ENCODE data around the gene MRM1. TPM values are rescaled to one million over a fixed set of nuclear protein-coding genes. Genes with fewer than 3 reads are reported as not detected.

The MRM1 gene
- total and polyA plus RNA-seq, 9 of the 15 experiments (the other 6 are each of a cell fraction or from before 2014, with no cell fraction given), result 0.61 to 28.4 (median 21.5) TPM

Other genes starting within 250 kb of the MRM1 start
- not detected in 2 replicates for gene TBC1D3H, start 213.1 kb upstream of the MRM1 start, total RNA-seq (2014; rRNA removed)
- gene TBC1D3H, start 213.1 kb upstream of the MRM1 start, total RNA-seq (2014; rRNA removed; fragmentation: Illumina TruSeq; extraction: Trizol), result not detected in 2 replicates
- gene TBC1D3H, start 213.1 kb upstream of the MRM1 start, total RNA-seq (2015; rRNA removed; fragmentation: Illumina TruSeq; extraction: Trizol), result not detected in 2 replicates
- gene TBC1D3H, start 213.1 kb upstream of the MRM1 start, total RNA-seq (2021), result not detected in 2 replicates
- not detected in 2 replicates for gene TBC1D3H, start 213.1 kb upstream of the MRM1 start, polyA plus RNA-seq (2011; rRNA removed)
- not detected in 2 replicates for gene TBC1D3H, start 213.1 kb upstream of the MRM1 start, polyA plus RNA-seq (2014; fragmentation: Illumina TruSeq; extraction: Trizol)
- not detected for gene TBC1D3H, start 213.1 kb upstream of the MRM1 start, polyA plus RNA-seq (2014; fragmentation: Nextera tagmentation; extraction: Ambion mirVana)
- gene TBC1D3H, start 213.1 kb upstream of the MRM1 start, polyA plus RNA-seq (2014; rRNA removed), result not detected in 2 replicates
- 45.0 and 52.6 TPM in 2 replicates for gene ZNHIT3, start 114.9 kb upstream of the MRM1 start, total RNA-seq (2014; rRNA removed)
- gene ZNHIT3, start 114.9 kb upstream of the MRM1 start, total RNA-seq (2014; rRNA removed; fragmentation: Illumina TruSeq; extraction: Trizol), result 90.9 and 92.3 TPM in 2 replicates
- gene ZNHIT3, start 114.9 kb upstream of the MRM1 start, total RNA-seq (2015; rRNA removed; fragmentation: Illumina TruSeq; extraction: Trizol), result 79.6 and 88.4 TPM in 2 replicates
- gene ZNHIT3, start 114.9 kb upstream of the MRM1 start, total RNA-seq (2021), result 52.0 and 60.6 TPM in 2 replicates
- gene ZNHIT3, start 114.9 kb upstream of the MRM1 start, polyA plus RNA-seq (2011; rRNA removed), result 103 and 146 TPM in 2 replicates
- 72.5 and 76.3 TPM in 2 replicates for gene ZNHIT3, start 114.9 kb upstream of the MRM1 start, polyA plus RNA-seq (2014; fragmentation: Illumina TruSeq; extraction: Trizol)
- gene ZNHIT3, start 114.9 kb upstream of the MRM1 start, polyA plus RNA-seq (2014; fragmentation: Nextera tagmentation; extraction: Ambion mirVana), result 100 to 1,000 TPM; 270 to 300 TPM
- 88.4 and 95.7 TPM in 2 replicates for gene ZNHIT3, start 114.9 kb upstream of the MRM1 start, polyA plus RNA-seq (2014; rRNA removed)
- 129 and 163 TPM in 2 replicates for gene MYO19, start 66.7 kb upstream of the MRM1 start, total RNA-seq (2014; rRNA removed)
- 106 and 112 TPM in 2 replicates for gene MYO19, start 66.7 kb upstream of the MRM1 start, total RNA-seq (2014; rRNA removed; fragmentation: Illumina TruSeq; extraction: Trizol)
- gene MYO19, start 66.7 kb upstream of the MRM1 start, total RNA-seq (2015; rRNA removed; fragmentation: Illumina TruSeq; extraction: Trizol), result 117 and 121 TPM in 2 replicates
- gene MYO19, start 66.7 kb upstream of the MRM1 start, total RNA-seq (2021), result 136 and 153 TPM in 2 replicates
- gene MYO19, start 66.7 kb upstream of the MRM1 start, polyA plus RNA-seq (2011; rRNA removed), result 115 and 135 TPM in 2 replicates
- 139 and 162 TPM in 2 replicates for gene MYO19, start 66.7 kb upstream of the MRM1 start, polyA plus RNA-seq (2014; fragmentation: Illumina TruSeq; extraction: Trizol)
- 10 to 100 TPM; 21.6 to 24.5 TPM for gene MYO19, start 66.7 kb upstream of the MRM1 start, polyA plus RNA-seq (2014; fragmentation: Nextera tagmentation; extraction: Ambion mirVana)
- 176 and 178 TPM in 2 replicates for gene MYO19, start 66.7 kb upstream of the MRM1 start, polyA plus RNA-seq (2014; rRNA removed)
- gene PIGW, start 66.6 kb upstream of the MRM1 start, total RNA-seq (2014; rRNA removed), result 13.0 and 13.8 TPM in 2 replicates
- gene PIGW, start 66.6 kb upstream of the MRM1 start, total RNA-seq (2014; rRNA removed; fragmentation: Illumina TruSeq; extraction: Trizol), result 24.7 and 27.8 TPM in 2 replicates
- gene PIGW, start 66.6 kb upstream of the MRM1 start, total RNA-seq (2015; rRNA removed; fragmentation: Illumina TruSeq; extraction: Trizol), result 21.2 TPM in 2 replicates
- gene PIGW, start 66.6 kb upstream of the MRM1 start, total RNA-seq (2021), result 22.1 and 26.9 TPM in 2 replicates
- 14.5 and 26.2 TPM in 2 replicates for gene PIGW, start 66.6 kb upstream of the MRM1 start, polyA plus RNA-seq (2011; rRNA removed)
- 29.4 and 33.9 TPM in 2 replicates for gene PIGW, start 66.6 kb upstream of the MRM1 start, polyA plus RNA-seq (2014; fragmentation: Illumina TruSeq; extraction: Trizol)
- 10 to 100 TPM in 1 of 2 experiments, 1 to 10 TPM in 1; 9.5 to 15.4 TPM for gene PIGW, start 66.6 kb upstream of the MRM1 start, polyA plus RNA-seq (2014; fragmentation: Nextera tagmentation; extraction: Ambion mirVana)
- gene PIGW, start 66.6 kb upstream of the MRM1 start, polyA plus RNA-seq (2014; rRNA removed), result 16.5 and 25.0 TPM in 2 replicates
- 46.9 and 51.4 TPM in 2 replicates for gene GGNBP2, start 56.7 kb upstream of the MRM1 start, total RNA-seq (2014; rRNA removed)
- gene GGNBP2, start 56.7 kb upstream of the MRM1 start, total RNA-seq (2014; rRNA removed; fragmentation: Illumina TruSeq; extraction: Trizol), result 64.1 and 66.0 TPM in 2 replicates
- gene GGNBP2, start 56.7 kb upstream of the MRM1 start, total RNA-seq (2015; rRNA removed; fragmentation: Illumina TruSeq; extraction: Trizol), result 61.5 and 71.3 TPM in 2 replicates
- gene GGNBP2, start 56.7 kb upstream of the MRM1 start, total RNA-seq (2021), result 53.2 and 60.5 TPM in 2 replicates
- 87.7 and 96.6 TPM in 2 replicates for gene GGNBP2, start 56.7 kb upstream of the MRM1 start, polyA plus RNA-seq (2011; rRNA removed)
- gene GGNBP2, start 56.7 kb upstream of the MRM1 start, polyA plus RNA-seq (2014; fragmentation: Illumina TruSeq; extraction: Trizol), result 78.8 and 89.8 TPM in 2 replicates
- 10 to 100 TPM; 35.7 to 41.0 TPM for gene GGNBP2, start 56.7 kb upstream of the MRM1 start, polyA plus RNA-seq (2014; fragmentation: Nextera tagmentation; extraction: Ambion mirVana)
- gene GGNBP2, start 56.7 kb upstream of the MRM1 start, polyA plus RNA-seq (2014; rRNA removed), result 71.6 and 76.5 TPM in 2 replicates
- 59.8 and 75.7 TPM in 2 replicates for gene DHRS11, start 9.7 kb upstream of the MRM1 start, total RNA-seq (2014; rRNA removed)
- 38.3 and 49.7 TPM in 2 replicates for gene DHRS11, start 9.7 kb upstream of the MRM1 start, total RNA-seq (2014; rRNA removed; fragmentation: Illumina TruSeq; extraction: Trizol)
- 43.9 and 45.1 TPM in 2 replicates for gene DHRS11, start 9.7 kb upstream of the MRM1 start, total RNA-seq (2015; rRNA removed; fragmentation: Illumina TruSeq; extraction: Trizol)
- gene DHRS11, start 9.7 kb upstream of the MRM1 start, total RNA-seq (2021), result 66.2 and 68.2 TPM in 2 replicates
- gene DHRS11, start 9.7 kb upstream of the MRM1 start, polyA plus RNA-seq (2011; rRNA removed), result 62.7 and 85.1 TPM in 2 replicates
- 99.3 and 123 TPM in 2 replicates for gene DHRS11, start 9.7 kb upstream of the MRM1 start, polyA plus RNA-seq (2014; fragmentation: Illumina TruSeq; extraction: Trizol)
- gene DHRS11, start 9.7 kb upstream of the MRM1 start, polyA plus RNA-seq (2014; fragmentation: Nextera tagmentation; extraction: Ambion mirVana), result 10 to 100 TPM; 15.2 to 23.0 TPM
- gene DHRS11, start 9.7 kb upstream of the MRM1 start, polyA plus RNA-seq (2014; rRNA removed), result 87.3 and 100 TPM in 2 replicates